ENCODE results near the gene DNAJC7. TPM values are rescaled to one million over a fixed set of nuclear protein-coding genes. Genes with fewer than 3 reads are reported as not detected.

The DNAJC7 gene
- total RNA-seq, 4 donors from 2014 or later = 62.6 to 84.0 (median 65.6) TPM

DNA sequence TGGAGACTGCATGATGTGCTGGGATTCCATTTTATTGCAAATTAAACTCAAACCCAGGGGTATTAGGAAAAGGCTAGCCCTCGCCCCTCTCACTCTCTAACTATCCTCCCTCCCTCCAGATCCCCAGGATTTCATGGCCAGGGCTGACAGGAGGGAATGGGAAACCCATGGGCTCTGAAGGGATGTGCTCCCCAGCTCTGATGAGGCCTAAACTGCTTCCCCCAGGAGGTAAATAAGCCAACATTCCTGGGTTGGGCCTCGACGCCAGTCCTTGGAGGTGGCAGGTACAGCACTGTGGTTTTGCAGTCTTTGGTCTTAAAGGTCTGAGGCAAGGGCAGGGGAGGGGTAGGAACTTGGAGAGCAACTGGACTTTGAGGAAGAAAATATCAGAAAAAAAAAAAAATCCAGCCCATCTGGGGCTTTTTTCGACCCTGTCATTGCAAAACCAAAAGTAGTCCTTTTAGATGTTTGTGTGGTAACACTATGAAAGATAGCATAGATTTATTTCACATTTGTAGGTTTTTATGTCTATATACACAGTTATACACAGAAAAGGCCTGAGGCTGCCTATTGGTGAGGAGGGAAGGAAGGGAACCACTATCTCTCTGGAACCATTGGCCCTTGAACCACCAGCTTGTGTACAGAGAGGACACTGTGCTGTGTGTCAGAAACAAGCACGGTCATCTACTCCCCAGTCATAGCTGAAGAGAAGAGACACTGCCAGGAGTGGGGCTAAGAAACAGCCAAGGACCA, 21.2 kb upstream of the DNAJC7 start:
- Histone ChIP-seq H3K27me3 (no peaks in the 10 kb centered on the region), H3K36me3 (no peaks in the 10 kb centered on the region), H3K4me1 (no peaks in the 10 kb centered on the region), H3K4me3 (replicated peaks in 1 of 3) (no peak overlapping the region), H3K27ac (no peak overlapping the region), H3K9me3 (no peaks in the 10 kb centered on the region)
- no peak for DNase-seq
- intact Hi-C loops (cut with DNase I) = no loop called here
- TF ChIP-seq, protein P1, sequence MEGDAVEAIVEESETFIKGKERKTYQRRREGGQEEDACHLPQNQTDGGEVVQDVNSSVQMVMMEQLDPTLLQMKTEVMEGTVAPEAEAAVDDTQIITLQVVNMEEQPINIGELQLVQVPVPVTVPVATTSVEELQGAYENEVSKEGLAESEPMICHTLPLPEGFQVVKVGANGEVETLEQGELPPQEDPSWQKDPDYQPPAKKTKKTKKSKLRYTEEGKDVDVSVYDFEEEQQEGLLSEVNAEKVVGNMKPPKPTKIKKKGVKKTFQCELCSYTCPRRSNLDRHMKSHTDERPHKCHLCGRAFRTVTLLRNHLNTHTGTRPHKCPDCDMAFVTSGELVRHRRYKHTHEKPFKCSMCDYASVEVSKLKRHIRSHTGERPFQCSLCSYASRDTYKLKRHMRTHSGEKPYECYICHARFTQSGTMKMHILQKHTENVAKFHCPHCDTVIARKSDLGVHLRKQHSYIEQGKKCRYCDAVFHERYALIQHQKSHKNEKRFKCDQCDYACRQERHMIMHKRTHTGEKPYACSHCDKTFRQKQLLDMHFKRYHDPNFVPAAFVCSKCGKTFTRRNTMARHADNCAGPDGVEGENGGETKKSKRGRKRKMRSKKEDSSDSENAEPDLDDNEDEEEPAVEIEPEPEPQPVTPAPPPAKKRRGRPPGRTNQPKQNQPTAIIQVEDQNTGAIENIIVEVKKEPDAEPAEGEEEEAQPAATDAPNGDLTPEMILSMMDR (IDR thresholded peaks at IDR 0.05) = no peak
- TF ChIP-seq POLR2A (IDR thresholded peaks at IDR 0.05) = no peak
- WGBS, 2 donors = 79 to 90% methylated on average over 5 of the region's 5 CpGs

DNA sequence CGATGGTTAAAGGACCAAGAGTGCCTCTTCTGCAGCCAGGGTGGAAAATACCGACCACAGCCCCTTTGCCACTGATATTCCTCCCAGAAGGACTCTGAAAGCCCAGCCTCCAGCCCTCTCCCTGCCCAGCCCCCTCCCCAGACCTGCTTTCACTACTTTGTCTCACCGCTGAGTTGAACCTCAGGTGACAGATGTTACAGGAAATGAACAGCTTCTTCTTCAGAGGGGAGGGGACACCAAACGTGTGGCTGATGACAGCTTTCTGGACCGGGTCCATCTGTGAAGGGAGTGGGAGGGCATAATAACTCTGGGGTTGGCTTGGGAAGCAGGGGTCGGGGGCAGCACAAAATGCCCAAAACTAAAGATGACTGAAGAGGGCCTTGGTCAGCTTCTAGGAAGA, 16.8 kb upstream of the DNAJC7 start:
- Histone ChIP-seq H3K27me3 (no peaks in the 10 kb centered on the region), H3K36me3 (no peaks in the 10 kb centered on the region), H3K4me1 (no peaks in the 10 kb centered on the region), H3K27ac (no peak overlapping the region), H3K4me3 (replicated peaks in 1 of 3) (no peak overlapping the region), H3K9me3 (no peaks in the 10 kb centered on the region)
- intact Hi-C loops (cut with DNase I) = no loop called here
- no peak for TF ChIP-seq POLR2A (IDR thresholded peaks at IDR 0.05)
- TF ChIP-seq, protein P1 (IDR thresholded peaks at IDR 0.05) = no peak
- no peak for DNase-seq
- WGBS, 2 donors = 49 to 62% methylated on average over 6 of the region's 6 CpGs

DNA sequence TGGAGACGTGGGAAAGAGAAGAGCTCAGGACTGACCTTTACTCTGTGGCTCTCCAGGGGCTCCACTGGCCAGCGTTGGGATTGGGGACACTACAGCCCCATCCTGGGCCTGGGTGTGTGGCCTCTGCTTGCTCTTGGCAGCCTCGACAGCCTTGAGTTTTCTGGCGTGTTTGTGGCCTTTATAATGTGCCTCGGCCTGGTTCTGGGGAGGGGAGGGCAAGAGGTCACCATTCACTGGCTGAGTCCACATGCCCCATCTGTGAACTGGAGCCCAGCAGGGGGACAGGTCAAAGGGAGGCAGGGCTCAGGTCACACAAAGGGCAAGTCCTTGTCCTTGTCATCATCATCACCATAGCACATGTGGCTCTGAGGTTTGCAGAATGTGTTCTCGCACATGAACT, 14.3 kb upstream of the DNAJC7 start:
- intact Hi-C loops (cut with DNase I) = no loop called here
- 75 to 77% methylated on average over 6 of the region's 6 CpGs for WGBS, 2 donors
- DNase-seq = no peak
- no peaks in the 10 kb centered on the region for H3K36me3 ChIP-seq
- TF ChIP-seq, protein P1 (IDR thresholded peaks at IDR 0.05) = no peak
- TF ChIP-seq POLR2A (IDR thresholded peaks at IDR 0.05) = no peak
- H3K27ac ChIP-seq = no peak overlapping the region
- H3K27me3 ChIP-seq = no peaks in the 10 kb centered on the region
- no peaks in the 10 kb centered on the region for H3K4me1 ChIP-seq
- H3K4me3 ChIP-seq (replicated peaks in 1 of 3) = no peak overlapping the region
- H3K9me3 ChIP-seq = no peaks in the 10 kb centered on the region

DNA sequence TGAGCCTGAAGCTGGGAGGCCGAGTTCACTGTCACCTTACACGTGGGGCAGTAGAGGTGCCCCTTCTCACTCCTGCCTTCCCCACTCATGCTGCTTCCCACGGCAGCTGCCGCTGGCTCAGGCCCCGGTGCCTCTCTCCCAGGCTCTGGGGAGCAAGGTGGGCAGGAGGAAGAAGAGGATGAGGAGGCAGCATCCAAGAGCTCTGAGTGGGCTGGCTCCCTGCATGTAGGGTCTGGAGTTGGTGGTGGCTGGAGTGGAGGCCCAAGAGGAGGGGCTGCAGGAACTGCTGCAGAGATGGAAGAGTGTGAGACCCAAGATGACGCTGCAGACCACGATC, 11.5 kb upstream of the DNAJC7 start:
- H3K9me3 ChIP-seq = no peaks in the 10 kb centered on the region
- no peak for DNase-seq
- TF ChIP-seq POLR2A (IDR thresholded peaks at IDR 0.05) = no peak
- TF ChIP-seq, protein P1 (IDR thresholded peaks at IDR 0.05) = no peak
- no peak overlapping the region for H3K4me3 ChIP-seq (replicated peaks in 1 of 3)
- 66 to 69% methylated on average over 7 of the region's 7 CpGs for WGBS, 2 donors
- intact Hi-C loops (cut with DNase I) = no loop called here
- H3K27me3 ChIP-seq = no peaks in the 10 kb centered on the region
- no peak overlapping the region for H3K27ac ChIP-seq
- peaks cover 4 to 5% of the 10 kb centered on the region in 2 donors for H3K36me3 ChIP-seq
- peaks cover 0 to 16% of the 10 kb centered on the region in 2 donors for H3K4me1 ChIP-seq

DNA sequence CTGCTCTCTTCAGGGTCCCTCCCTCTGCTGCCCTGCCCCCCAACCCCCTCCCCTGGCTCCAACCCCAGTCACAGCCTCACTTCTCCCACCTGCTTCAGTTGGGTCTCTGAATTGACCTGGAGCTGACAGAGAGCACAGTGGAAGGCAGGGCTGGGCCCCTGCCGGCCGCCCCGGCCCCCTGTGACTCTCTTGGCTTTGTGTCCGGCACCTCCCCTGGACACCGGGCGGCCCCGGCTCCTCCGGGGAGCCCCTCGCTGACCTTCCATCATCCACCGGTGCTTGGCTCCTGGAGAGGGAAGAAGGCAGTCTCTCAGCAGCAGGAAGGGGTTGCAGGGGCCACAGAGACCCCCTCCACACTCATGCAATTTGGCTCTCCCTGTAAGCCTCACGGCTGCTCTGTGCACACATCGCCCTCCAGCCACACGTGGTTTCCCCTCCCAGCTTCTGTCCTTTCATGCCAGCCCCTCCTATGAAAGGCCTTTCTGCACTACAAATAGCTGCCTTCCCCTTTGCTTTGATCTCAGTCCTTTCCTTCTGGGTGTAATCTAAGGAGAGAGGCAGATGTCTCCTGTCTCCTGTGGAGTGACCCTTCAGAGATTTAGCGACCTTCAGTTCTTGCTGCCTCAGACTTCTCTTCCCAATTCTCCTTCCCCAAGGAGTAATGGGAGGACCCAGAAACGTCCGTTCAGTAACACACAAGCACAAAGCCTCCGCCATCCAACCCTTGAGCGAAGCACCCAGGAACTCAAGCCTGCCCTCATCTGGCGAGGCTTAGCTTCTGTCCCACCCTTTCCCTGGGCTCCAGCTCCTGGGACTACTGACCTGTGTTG, 10.9 kb upstream of the DNAJC7 start:
- TF ChIP-seq, protein P1 (IDR thresholded peaks at IDR 0.05) = no peak
- TF ChIP-seq POLR2A (IDR thresholded peaks at IDR 0.05) = no peak
- WGBS, 2 donors = 50 to 60% methylated on average over 15 to 17 of the region's 19 CpGs
- H3K4me3 ChIP-seq (replicated peaks in 1 of 3) = no peak overlapping the region
- intact Hi-C loops (cut with DNase I) = no loop called here
- DNase-seq = no peak
- H3K27me3 ChIP-seq = no peaks in the 10 kb centered on the region
- no peaks in the 10 kb centered on the region for H3K9me3 ChIP-seq
- peaks cover 0 to 16% of the 10 kb centered on the region in 2 donors for H3K4me1 ChIP-seq
- peaks cover 10% of the 10 kb centered on the region in 2 donors for H3K36me3 ChIP-seq
- no peak overlapping the region for H3K27ac ChIP-seq
